ENCODE results near the gene NOL7. TPM values are rescaled to one million over a fixed set of nuclear protein-coding genes. Genes with fewer than 3 reads are reported as not detected.

Gene NOL7
- total and polyA plus RNA-seq, 2 of the 13 experiments (the other 11 are each of a cell fraction or from before 2014, with no cell fraction given): 37.8 to 186 TPM

- TF ChIP-seq NFAT5 (CRISPR knock-in tag; IDR thresholded peaks at IDR 0.05): no peak; the same call in 1 of the 2 replicates
- TF ChIP-seq ZNF354B (CRISPR knock-in tag; IDR thresholded peaks at IDR 0.05): no peak
- peak; percentile 54; the same call in 1 of the 2 replicates for TF ChIP-seq MEIS1 (CRISPR knock-in tag; IDR thresholded peaks at IDR 0.05; ENCODE audit: borderline replicate concordance)
- TF ChIP-seq ZNF746 (CRISPR knock-in tag; IDR thresholded peaks at IDR 0.05): peak; percentile 26; the same call in 1 of the 2 replicates
- peak; percentile 92 for TF ChIP-seq UBTF (CRISPR knock-in tag; IDR thresholded peaks at IDR 0.05)
- peak; percentile 90; the same call in 1 of the 2 replicates for TF ChIP-seq ZNF431 (CRISPR knock-in tag; IDR thresholded peaks at IDR 0.05; ENCODE audit: borderline replicate concordance, low read depth)
- TF ChIP-seq ZFAT (CRISPR knock-in tag; conservative IDR thresholded peaks at IDR 0.05): no peak
- TF ChIP-seq ZNF670 (CRISPR knock-in tag; IDR thresholded peaks at IDR 0.05; ENCODE audit: borderline replicate concordance): no peak
- TF ChIP-seq POGK (CRISPR knock-in tag; conservative IDR thresholded peaks at IDR 0.05): no peak; the same call in 1 of the 2 replicates
- TF ChIP-seq ZNF839 (CRISPR knock-in tag; IDR thresholded peaks at IDR 0.05; ENCODE audit: borderline replicate concordance): peak; percentile 79
- peak; percentile 85; the same call in 1 of the 2 replicates for TF ChIP-seq ARHGAP35 (CRISPR knock-in tag; IDR thresholded peaks at IDR 0.05; ENCODE audit: borderline replicate concordance)
- TF ChIP-seq RARG (CRISPR knock-in tag; IDR thresholded peaks at IDR 0.05; ENCODE audit: low read depth): no peak
- 0 out of 2 replicates have a peak, but pooled peaks have one; percentile 85 for TF ChIP-seq KLF15 (CRISPR knock-in tag; IDR thresholded peaks at IDR 0.05; ENCODE audit: borderline replicate concordance)
- peak; percentile 99 for TF ChIP-seq PPARG (CRISPR knock-in tag; conservative IDR thresholded peaks at IDR 0.05)
- TF ChIP-seq ATF7-NPFF (CRISPR knock-in tag; IDR thresholded peaks at IDR 0.05; ENCODE audit: low read depth): peak; percentile 32
- TF ChIP-seq BHLHE40 (IDR thresholded peaks at IDR 0.05; ENCODE audit: low read length): peak; percentile 18
- TF ChIP-seq AGO2 (optimal IDR thresholded peaks at IDR 0.05; ENCODE audit: low read depth, low read length): peak; percentile 100
- no peak for TF ChIP-seq ZSCAN29 (CRISPR knock-in tag; conservative IDR thresholded peaks at IDR 0.05)
- peak; percentile 82 for TF ChIP-seq HDAC2 (CRISPR knock-in tag; IDR thresholded peaks at IDR 0.05)
These were observed 40.4 kb upstream of the NOL7 start, which contains the start of gene SIRT5 (continued) for GRCh38 chr6:13574571-13575376.
